Measurements from ENCODE around the gene ATP2A2.

ATP2A2 gene

DNA sequence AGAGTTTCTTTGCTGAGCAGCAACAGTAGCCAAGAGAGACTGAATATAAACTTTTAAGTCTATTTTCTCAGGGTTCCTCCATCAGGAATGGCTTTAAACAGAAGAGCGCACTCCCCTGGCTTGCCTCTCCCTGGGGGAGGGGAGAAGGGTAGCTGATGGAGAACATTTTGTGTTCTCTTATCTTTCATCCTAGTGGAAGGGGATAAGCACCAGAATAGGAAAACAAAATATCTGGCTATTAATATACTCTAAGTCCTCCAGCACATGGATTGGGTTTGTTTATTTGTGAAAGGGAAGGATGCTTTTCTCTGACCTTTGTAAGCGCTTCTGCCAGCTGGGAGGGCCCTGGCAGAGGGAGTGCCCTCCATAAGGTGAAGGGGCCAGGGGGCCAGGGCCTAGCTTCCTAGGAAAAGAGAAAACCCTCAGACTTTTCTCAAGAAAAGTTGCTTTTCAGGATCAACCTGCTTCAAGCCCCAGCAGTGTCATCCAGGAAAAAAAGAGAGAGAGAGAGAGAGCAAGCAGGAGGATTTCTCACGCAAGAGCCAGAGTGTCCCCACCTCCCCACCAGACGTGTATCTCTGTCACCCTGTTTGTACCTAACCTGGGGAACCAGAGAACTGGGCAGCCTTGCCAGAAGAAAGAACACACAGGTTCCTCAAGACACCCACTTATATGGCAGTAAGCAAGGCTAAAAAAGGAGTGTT is 34.3 kb upstream of the ATP2A2 start:
- DNase-seq (ENCODE audit: low spot score): no peak
- H3K4me3 ChIP-seq (ENCODE audit: severe bottlenecking): no peak overlapping the region

DNA sequence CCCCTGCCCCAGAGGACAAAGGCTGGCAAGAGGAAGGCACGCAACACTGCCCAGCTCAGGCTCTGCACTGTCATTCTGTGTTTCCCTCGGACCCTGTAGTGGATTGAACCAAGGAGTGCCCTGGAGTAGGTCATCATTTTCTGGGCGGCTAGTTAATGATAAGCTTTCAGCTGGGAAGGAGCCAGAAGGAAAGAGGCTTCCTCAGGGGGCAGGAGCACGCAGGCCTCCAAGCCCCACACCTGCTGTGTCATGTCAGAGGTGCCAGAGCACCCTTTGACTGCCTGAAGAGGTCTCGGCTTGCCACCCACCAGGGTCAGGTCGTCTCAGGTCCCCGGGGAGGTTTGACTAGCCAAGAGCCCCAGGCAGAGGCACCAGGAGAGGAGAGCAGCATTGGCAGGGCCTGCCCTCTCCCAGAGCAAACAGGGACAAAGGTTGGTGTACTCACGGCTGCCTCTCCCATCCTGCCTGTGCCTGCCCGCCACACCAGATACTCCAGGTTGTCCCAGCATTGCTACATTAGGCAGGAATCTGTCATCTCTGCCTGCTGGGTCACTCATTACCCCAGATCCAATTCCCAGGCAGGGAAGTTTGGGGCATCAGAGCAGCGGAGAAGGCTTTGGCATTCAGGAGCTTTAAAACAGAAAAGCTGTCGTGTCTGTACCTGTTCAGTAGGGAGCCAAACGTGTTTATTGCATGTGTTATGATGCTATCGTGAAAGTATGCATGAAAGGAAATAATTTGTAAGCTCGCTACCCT is 33.5 kb upstream of the ATP2A2 start:
- Histone ChIP-seq H3K27ac (ENCODE audit: poor library complexity, severe bottlenecking) (peak overlapping the region; percentile 98), H3K36me3 (ENCODE audit: low read depth) (no peaks in the 10 kb centered on the region), H3K4me3 (ENCODE audit: severe bottlenecking) (no peak overlapping the region), H3K4me1 (ENCODE audit: insufficient read depth, poor library complexity, severe bottlenecking) (peaks cover 30% of the 10 kb centered on the region), H3K27me3 (ENCODE audit: insufficient read depth, poor library complexity, severe bottlenecking) (no peaks in the 10 kb centered on the region), H3K9me3 (ENCODE audit: severe bottlenecking) (no peaks in the 10 kb centered on the region)
- TF ChIP-seq, protein P1, sequence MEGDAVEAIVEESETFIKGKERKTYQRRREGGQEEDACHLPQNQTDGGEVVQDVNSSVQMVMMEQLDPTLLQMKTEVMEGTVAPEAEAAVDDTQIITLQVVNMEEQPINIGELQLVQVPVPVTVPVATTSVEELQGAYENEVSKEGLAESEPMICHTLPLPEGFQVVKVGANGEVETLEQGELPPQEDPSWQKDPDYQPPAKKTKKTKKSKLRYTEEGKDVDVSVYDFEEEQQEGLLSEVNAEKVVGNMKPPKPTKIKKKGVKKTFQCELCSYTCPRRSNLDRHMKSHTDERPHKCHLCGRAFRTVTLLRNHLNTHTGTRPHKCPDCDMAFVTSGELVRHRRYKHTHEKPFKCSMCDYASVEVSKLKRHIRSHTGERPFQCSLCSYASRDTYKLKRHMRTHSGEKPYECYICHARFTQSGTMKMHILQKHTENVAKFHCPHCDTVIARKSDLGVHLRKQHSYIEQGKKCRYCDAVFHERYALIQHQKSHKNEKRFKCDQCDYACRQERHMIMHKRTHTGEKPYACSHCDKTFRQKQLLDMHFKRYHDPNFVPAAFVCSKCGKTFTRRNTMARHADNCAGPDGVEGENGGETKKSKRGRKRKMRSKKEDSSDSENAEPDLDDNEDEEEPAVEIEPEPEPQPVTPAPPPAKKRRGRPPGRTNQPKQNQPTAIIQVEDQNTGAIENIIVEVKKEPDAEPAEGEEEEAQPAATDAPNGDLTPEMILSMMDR (IDR thresholded peaks at IDR 0.05; ENCODE audit: poor library complexity, severe bottlenecking): no peak
- ATAC-seq (ENCODE audit: low read depth) (peak; percentile 84), DNase-seq (ENCODE audit: low spot score) (peak; percentile 84)

More for the DNA sequence above, 34.3 kb upstream of the ATP2A2 start:
- H3K27me3 ChIP-seq (ENCODE audit: insufficient read depth, poor library complexity, severe bottlenecking): no peaks in the 10 kb centered on the region
- no peaks in the 10 kb centered on the region for H3K36me3 ChIP-seq (ENCODE audit: low read depth)
- no peak for ATAC-seq (ENCODE audit: low read depth)
- peaks cover 30% of the 10 kb centered on the region for H3K4me1 ChIP-seq (ENCODE audit: insufficient read depth, poor library complexity, severe bottlenecking)
- TF ChIP-seq, protein P1 (IDR thresholded peaks at IDR 0.05; ENCODE audit: poor library complexity, severe bottlenecking): no peak
- peak overlapping the region; percentile 98 for H3K27ac ChIP-seq (ENCODE audit: poor library complexity, severe bottlenecking)
- H3K9me3 ChIP-seq (ENCODE audit: severe bottlenecking): no peaks in the 10 kb centered on the region

DNA sequence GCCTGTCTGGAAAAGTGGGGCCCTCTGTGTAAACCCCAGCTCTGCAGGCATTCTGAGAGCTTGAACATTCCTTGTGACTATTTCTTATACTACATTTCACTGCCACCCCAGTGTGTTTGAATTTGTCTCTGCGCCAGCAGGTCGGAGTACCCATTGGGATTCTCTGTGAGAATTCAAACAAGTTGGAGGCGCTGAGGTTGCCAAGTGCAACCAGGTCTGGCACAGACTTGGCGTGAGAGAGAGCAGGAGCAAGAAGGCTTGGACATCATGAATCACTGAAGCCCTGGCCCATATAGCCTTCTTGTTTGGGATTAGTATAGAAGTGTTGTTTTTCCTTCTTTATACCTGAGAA is 33.0 kb upstream of the ATP2A2 start:
- ATAC-seq (ENCODE audit: low read depth): peak; percentile 59
- Histone ChIP-seq H3K4me3 (ENCODE audit: severe bottlenecking) (no peak overlapping the region), H3K4me1 (ENCODE audit: insufficient read depth, poor library complexity, severe bottlenecking) (peaks cover 30% of the 10 kb centered on the region)

DNA sequence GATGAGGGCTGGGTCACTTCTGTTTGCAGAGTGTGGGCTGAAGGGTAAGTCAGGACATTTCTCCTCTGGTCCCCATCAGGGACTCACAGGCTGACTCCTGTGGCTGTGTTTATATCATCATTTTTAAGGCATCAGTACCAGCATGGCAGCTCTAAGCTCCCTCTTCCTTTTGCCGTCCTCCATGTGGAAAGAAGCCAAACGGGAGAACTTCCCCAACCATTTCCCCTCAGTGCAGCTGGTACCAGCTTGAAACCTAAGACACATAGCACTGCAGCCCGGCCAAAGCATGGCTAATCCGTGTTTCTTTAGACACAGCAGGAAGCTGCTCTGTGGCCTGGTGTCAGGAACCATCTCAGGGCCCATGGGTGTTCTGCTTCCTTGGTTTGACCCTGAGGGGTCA is 31.9 kb upstream of the ATP2A2 start:
- Histone ChIP-seq H3K4me1 (ENCODE audit: insufficient read depth, poor library complexity, severe bottlenecking) (peaks cover 36% of the 10 kb centered on the region), H3K9me3 (ENCODE audit: severe bottlenecking) (no peaks in the 10 kb centered on the region), H3K27ac (ENCODE audit: poor library complexity, severe bottlenecking) (peak overlapping the region; percentile 98), H3K36me3 (ENCODE audit: low read depth) (no peaks in the 10 kb centered on the region), H3K27me3 (ENCODE audit: insufficient read depth, poor library complexity, severe bottlenecking) (no peaks in the 10 kb centered on the region), H3K4me3 (ENCODE audit: severe bottlenecking) (no peak overlapping the region)
- TF ChIP-seq, protein P1 (IDR thresholded peaks at IDR 0.05; ENCODE audit: poor library complexity, severe bottlenecking): no peak
- DNase-seq (ENCODE audit: low spot score): no peak
- ATAC-seq (ENCODE audit: low read depth): no peak

More for the DNA sequence above, 33.0 kb upstream of the ATP2A2 start:
- no peak for DNase-seq (ENCODE audit: low spot score)
- no peaks in the 10 kb centered on the region for H3K36me3 ChIP-seq (ENCODE audit: low read depth)
- H3K27ac ChIP-seq (ENCODE audit: poor library complexity, severe bottlenecking): peak overlapping the region; percentile 98
- H3K9me3 ChIP-seq (ENCODE audit: severe bottlenecking): no peaks in the 10 kb centered on the region
- TF ChIP-seq, protein P1 (IDR thresholded peaks at IDR 0.05; ENCODE audit: poor library complexity, severe bottlenecking): no peak
- H3K27me3 ChIP-seq (ENCODE audit: insufficient read depth, poor library complexity, severe bottlenecking): no peaks in the 10 kb centered on the region
